A172 (cell line): ENCODE measurements around the gene DNM3. TPM values are rescaled to one million over a fixed set of nuclear protein-coding genes. Genes with fewer than 3 reads are reported as not detected.
A peak's percentile ranks its signal among the peaks of the same experiment; 100 is the strongest.
"Not testable (repeated sequence)": the region's sequence is repeated elsewhere in the genome, so short reads cannot be mapped to it uniquely, and the experiment has no call there.

Experiments
- DNase-seq: peaks from one replicate; pipeline ENCODE4 v3.0.0-alpha.2; 2015; ENCODE audit warnings: low spot score
- total RNA-seq: library from RNA; depleted of rRNA; stranded (reverse); fragments of >200 nt; shearing (Covaris generic); gene quantifications from 2 replicates; pipeline ENCODE4 v1.2.3, GENCODE V29; 2014

The DNM3 gene
- total RNA-seq, 1 experiment from 2014 or later: 0.90 TPM

- DNase-seq: no peak
Measured at GRCh38 chr1:172420385-172420784, 579.1 kb downstream of the DNM3 start, which contains the start of gene C1orf105. Gene C1orf105, plus strand, starts transcription at chr1:172420685. Its CDS starts 201 bp downstream, at chr1:172420886.

GRCh38 chr1:172421974-172422604, 580.8 kb downstream of the DNM3 start:
- DNase-seq: no peak

- DNase-seq: no peak
Measured at GRCh38 chr1:172423336-172423735, 582.0 kb downstream of the DNM3 start.

GRCh38 chr1:172425339-172425738, 584.0 kb downstream of the DNM3 start:
- DNase-seq: no peak

GRCh38 chr1:172427191-172427590, 585.9 kb downstream of the DNM3 start:
- no peak for DNase-seq

- DNase-seq: peak; percentile 76
Measured at GRCh38 chr1:172429331-172430127, 588.2 kb downstream of the DNM3 start.

GRCh38 chr1:172430128-172430454, 588.8 kb downstream of the DNM3 start:
- DNase-seq: no peak

- no peak for DNase-seq
Measured at GRCh38 chr1:172431204-172431603, 589.9 kb downstream of the DNM3 start.

GRCh38 chr1:172431721-172432192, 590.5 kb downstream of the DNM3 start:
- no peak for DNase-seq

- not testable (repeated sequence) for DNase-seq
Measured at GRCh38 chr1:172437183-172437582, 595.9 kb downstream of the DNM3 start.

- no peak for DNase-seq
Measured at GRCh38 chr1:172442404-172442803, 601.1 kb downstream of the DNM3 start.

GRCh38 chr1:172442843-172443565, 601.7 kb downstream of the DNM3 start:
- no peak for DNase-seq

- DNase-seq: peak; percentile 89
Measured at GRCh38 chr1:172443666-172444453, 602.6 kb downstream of the DNM3 start, which contains the start of gene PIGC. Gene PIGC, minus strand, starts transcription at chr1:172444069. Its CDS starts 1,447 bp downstream, at chr1:172442622.

GRCh38 chr1:172446547-172446946, 605.2 kb downstream of the DNM3 start:
- DNase-seq: no peak

GRCh38 chr1:172447641-172448040, 606.3 kb downstream of the DNM3 start:
- DNase-seq: no peak

- DNase-seq: peak; percentile 30
Measured at GRCh38 chr1:172448995-172449584, 607.8 kb downstream of the DNM3 start.

- peak; percentile 81 for DNase-seq
Measured at GRCh38 chr1:172449585-172450523, 608.6 kb downstream of the DNM3 start.

- no peak for DNase-seq
Measured at GRCh38 chr1:172450524-172450885, 609.2 kb downstream of the DNM3 start.

- peak; percentile 87 for DNase-seq
Measured at GRCh38 chr1:172451002-172451443, 609.7 kb downstream of the DNM3 start.
